Neural progenitor cell (in vitro differentiated cells): ENCODE results near the gene METTL21A. TPM values are rescaled to one million over a fixed set of nuclear protein-coding genes. Genes with fewer than 3 reads are reported as not detected.

Experiments used
- DNase-seq: peaks from one replicate; pipeline ENCODE4 v3.0.0-alpha.2; 2016; ENCODE audit warnings: low spot score
- H2AFZ ChIP-seq: fragments of 200-600 bp; sonication (generic); replicated peaks from 2 replicates; pipeline ENCODE4 v1.6.1; 2016; ENCODE audit warnings: antibody characterized with exemption
- H3F3A ChIP-seq: fragments of 200-600 bp; sonication (generic); 2 replicates; pipeline ENCODE4 v1.6.1; 2016; ENCODE audit warnings: antibody characterized with exemption, low read depth
- H3K27ac ChIP-seq: fragments of 200-600 bp; sonication (generic); 2 replicates; pipeline ENCODE4 v1.5.1; 2016; ENCODE audit warnings: mild to moderate bottlenecking
- H3K27me3 ChIP-seq: fragments of 200-600 bp; sonication (generic); 2 replicates; pipeline ENCODE4 v1.6.1; 2016; ENCODE audit warnings: mild to moderate bottlenecking, moderate library complexity
- H3K36me3 ChIP-seq: fragments of 200-600 bp; sonication (generic); 2 replicates; pipeline ENCODE4 v1.5.1; 2016
- H3K4me1 ChIP-seq: fragments of 200-600 bp; sonication (generic); 2 replicates; pipeline ENCODE4 v1.6.1; 2016; ENCODE audit warnings: mixed run types
- H3K4me2 ChIP-seq: fragments of 200-600 bp; sonication (generic); 2 replicates; pipeline ENCODE4 v1.6.1; 2016
- H3K4me3 ChIP-seq: fragments of 200-600 bp; sonication (generic); 2 replicates; pipeline ENCODE4 v1.5.1; 2016
- H3K79me2 ChIP-seq: fragments of 200-600 bp; sonication (generic); 2 replicates; pipeline ENCODE4 v1.6.1; 2016; ENCODE audit warnings: low read depth
- H3K9ac ChIP-seq: fragments of 200-600 bp; sonication (generic); 2 replicates; pipeline ENCODE4 v1.6.1; 2016
- H3K9me3 ChIP-seq: fragments of 200-600 bp; sonication (generic); 2 replicates; pipeline ENCODE4 v1.5.1; 2016; ENCODE audit warnings: low read depth
- H4K20me1 ChIP-seq: fragments of 200-600 bp; sonication (generic); 2 replicates; pipeline ENCODE4 v1.6.1; 2016; ENCODE audit warnings: low read depth
- H3K27ac Mint-ChIP-seq: 3 replicates; pipeline ENCODE4 v1.8.0; 2021; ENCODE audit warnings: mixed read lengths
- H3K27me3 Mint-ChIP-seq: 2 replicates; pipeline ENCODE4 v1.8.0; 2022; ENCODE audit warnings: low read depth, mild to moderate bottlenecking, inconsistent platforms, moderate library complexity, mixed read lengths; ENCODE audit not compliant: insufficient read depth
- H3K36me3 Mint-ChIP-seq: 3 replicates; pipeline ENCODE4 v1.8.0; 2021; ENCODE audit warnings: mixed read lengths
- H3K4me1 Mint-ChIP-seq: 3 replicates; pipeline ENCODE4 v1.8.0; 2021; ENCODE audit warnings: mixed read lengths
- H3K4me3 Mint-ChIP-seq: 3 replicates; pipeline ENCODE4 v1.8.0; 2021; ENCODE audit warnings: mild to moderate bottlenecking, moderate library complexity, mixed read lengths
- H3K9me3 Mint-ChIP-seq: 3 replicates; pipeline ENCODE4 v1.8.0; 2020; ENCODE audit warnings: mixed read lengths
- EZH2 ChIP-seq: fragments of 200-600 bp; sonication (generic); IDR thresholded peaks from 2 replicates; pipeline ENCODE4 v1.6.1; 2017; ENCODE audit warnings: antibody characterized with exemption, mild to moderate bottlenecking, moderate library complexity
- EZH2phosphoT487 ChIP-seq: fragments of 200-600 bp; sonication (generic); IDR thresholded peaks from 2 replicates; pipeline ENCODE4 v1.6.1; 2017; ENCODE audit warnings: antibody characterized with exemption
- total RNA-seq: library from RNA; depleted of rRNA; stranded (reverse); fragments of >200 nt; gene quantifications from 2 replicates; pipeline ENCODE4 v1.2.3, GENCODE V29; 2015; ENCODE audit warnings: low replicate concordance
- TF ChIP-seq, protein P1 (sequence below): fragments of 200-600 bp; sonication (generic); IDR thresholded peaks from 2 replicates; pipeline ENCODE4 v1.5.1; 2017; ENCODE audit warnings: antibody characterized with exemption, mild to moderate bottlenecking

Gene METTL21A
- total RNA-seq, 1 donor from 2014 or later, result 65.2 TPM

GRCh38 chr2:207601774-207602173 is 23.4 kb downstream of the METTL21A start:
- no peak overlapping the region for H3K4me3 ChIP-seq
- no peaks in the 10 kb centered on the region for H3K4me1 ChIP-seq
- peaks cover 51% of the 10 kb centered on the region for H3F3A ChIP-seq
- no peaks in the 10 kb centered on the region for H3K9me3 Mint-ChIP-seq
- H3K27me3 Mint-ChIP-seq, result no peaks in the 10 kb centered on the region
- no peak overlapping the region for H2AFZ ChIP-seq
- no peak overlapping the region for H3K4me2 ChIP-seq
- H3K9me3 ChIP-seq, result no peaks in the 10 kb centered on the region
- H3K36me3 ChIP-seq, result peaks cover 16% of the 10 kb centered on the region
- H3K27ac Mint-ChIP-seq, result no peak overlapping the region
- DNase-seq, result no peak
- H4K20me1 ChIP-seq, result no peaks in the 10 kb centered on the region
- peaks cover 6% of the 10 kb centered on the region for H3K4me1 Mint-ChIP-seq
- TF ChIP-seq, protein P1, sequence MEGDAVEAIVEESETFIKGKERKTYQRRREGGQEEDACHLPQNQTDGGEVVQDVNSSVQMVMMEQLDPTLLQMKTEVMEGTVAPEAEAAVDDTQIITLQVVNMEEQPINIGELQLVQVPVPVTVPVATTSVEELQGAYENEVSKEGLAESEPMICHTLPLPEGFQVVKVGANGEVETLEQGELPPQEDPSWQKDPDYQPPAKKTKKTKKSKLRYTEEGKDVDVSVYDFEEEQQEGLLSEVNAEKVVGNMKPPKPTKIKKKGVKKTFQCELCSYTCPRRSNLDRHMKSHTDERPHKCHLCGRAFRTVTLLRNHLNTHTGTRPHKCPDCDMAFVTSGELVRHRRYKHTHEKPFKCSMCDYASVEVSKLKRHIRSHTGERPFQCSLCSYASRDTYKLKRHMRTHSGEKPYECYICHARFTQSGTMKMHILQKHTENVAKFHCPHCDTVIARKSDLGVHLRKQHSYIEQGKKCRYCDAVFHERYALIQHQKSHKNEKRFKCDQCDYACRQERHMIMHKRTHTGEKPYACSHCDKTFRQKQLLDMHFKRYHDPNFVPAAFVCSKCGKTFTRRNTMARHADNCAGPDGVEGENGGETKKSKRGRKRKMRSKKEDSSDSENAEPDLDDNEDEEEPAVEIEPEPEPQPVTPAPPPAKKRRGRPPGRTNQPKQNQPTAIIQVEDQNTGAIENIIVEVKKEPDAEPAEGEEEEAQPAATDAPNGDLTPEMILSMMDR, result no peak
- TF ChIP-seq EZH2, result no peak
- TF ChIP-seq EZH2phosphoT487, result no peak
- peaks cover 23% of the 10 kb centered on the region for H3K36me3 Mint-ChIP-seq
- no peak overlapping the region for H3K27ac ChIP-seq
- no peak overlapping the region for H3K4me3 Mint-ChIP-seq
- no peaks in the 10 kb centered on the region for H3K27me3 ChIP-seq
- H3K9ac ChIP-seq, result no peak overlapping the region
- H3K79me2 ChIP-seq, result no peaks in the 10 kb centered on the region

GRCh38 chr2:207600231-207600630 is 25.0 kb downstream of the METTL21A start:
- Mint-ChIP-seq H3K9me3 (no peaks in the 10 kb centered on the region), H3K27ac (no peak overlapping the region), H3K27me3 (peaks cover 2% of the 10 kb centered on the region), H3K36me3 (peaks cover 19% of the 10 kb centered on the region), H3K4me1 (peaks cover 6% of the 10 kb centered on the region), H3K4me3 (no peak overlapping the region)
- TF ChIP-seq, protein P1, result no peak
- no peak for TF ChIP-seq EZH2phosphoT487
- no peak for TF ChIP-seq EZH2
- H3K9me3 ChIP-seq, result no peaks in the 10 kb centered on the region
- H3K27ac ChIP-seq, result no peak overlapping the region
- H3K79me2 ChIP-seq, result no peaks in the 10 kb centered on the region
- no peak overlapping the region for H3K4me2 ChIP-seq
- peaks cover 18% of the 10 kb centered on the region for H3K36me3 ChIP-seq
- no peaks in the 10 kb centered on the region for H4K20me1 ChIP-seq
- no peaks in the 10 kb centered on the region for H3K4me1 ChIP-seq
- no peak overlapping the region for H2AFZ ChIP-seq
- no peak overlapping the region for H3K9ac ChIP-seq
- H3K4me3 ChIP-seq, result no peak overlapping the region
- H3F3A ChIP-seq, result peaks cover 56% of the 10 kb centered on the region
- no peak for DNase-seq
- no peaks in the 10 kb centered on the region for H3K27me3 ChIP-seq

- Histone ChIP-seq H3K27ac (no peak overlapping the region), H3K9me3 (no peaks in the 10 kb centered on the region), H3F3A (peaks cover 50% of the 10 kb centered on the region), H3K9ac (no peak overlapping the region), H3K79me2 (no peaks in the 10 kb centered on the region), H3K36me3 (peaks cover 18% of the 10 kb centered on the region), H2AFZ (no peak overlapping the region), H3K4me3 (no peak overlapping the region), H3K4me2 (no peak overlapping the region), H3K4me1 (no peaks in the 10 kb centered on the region), H3K27me3 (no peaks in the 10 kb centered on the region), H4K20me1 (no peaks in the 10 kb centered on the region)
- DNase-seq, result no peak
- Mint-ChIP-seq H3K4me3 (no peak overlapping the region), H3K9me3 (no peaks in the 10 kb centered on the region), H3K27ac (no peak overlapping the region), H3K27me3 (peaks cover 2% of the 10 kb centered on the region), H3K36me3 (peaks cover 18% of the 10 kb centered on the region), H3K4me1 (peaks cover 6% of the 10 kb centered on the region)
- TF ChIP-seq EZH2, result no peak
- no peak for TF ChIP-seq EZH2phosphoT487
- TF ChIP-seq, protein P1, result no peak
Measured at GRCh38 chr2:207599636-207600035, 25.6 kb downstream of the METTL21A start.
